ENCODE measurements around the gene PPL. TPM values are rescaled to one million over a fixed set of nuclear protein-coding genes. Genes with fewer than 3 reads are reported as not detected.

The PPL gene
- total and polyA plus RNA-seq, 2 of the 8 experiments (the other 6 are each of a cell fraction or from before 2014, with no cell fraction given): 11.3 to 29.5 TPM

- FAIRE-seq (no peak), DNase-seq (ENCODE audit: low read depth in 1 of 2, low spot score in 2 of 2) (no peak)
- no peak overlapping the region for H3K14ac ChIP-seq (ENCODE audit: insufficient read length)
- peaks cover 0 to 6% of the 10 kb centered on the region in 2 experiments; a peak in 1 of 4 replicates for H3K9me3 ChIP-seq (ENCODE audit: insufficient read depth in 2 of 2, low read depth in 1 of 2, low read length in 1 of 2)
- peaks cover 0 to 6% of the 10 kb centered on the region in 2 experiments for H4K20me1 ChIP-seq (replicated peaks in 1 of 2; ENCODE audit: control insufficient read depth in 1 of 2, insufficient read depth in 2 of 2, low read length in 2 of 2)
- H2BK15ac ChIP-seq (ENCODE audit: low read length): no peak overlapping the region
- no peak overlapping the region for H4K91ac ChIP-seq (replicated peaks; ENCODE audit: insufficient read length, low read length)
- no peak overlapping the region for H2AK5ac ChIP-seq (ENCODE audit: low read depth, low read length)
- 90% methylated on average over 13 of the region's 13 CpGs; no CpG with 5 or more reads in 1 of the 2 experiments for WGBS, 2 experiments (ENCODE audit: extremely low coverage in 1 of 2, insufficient coverage in 1 of 2, insufficient read length in 1 of 2, insufficient replicate concordance in 2 of 2, low coverage in 1 of 2, low lambda C conversion rate in 2 of 2, missing lambda C conversion rate in 1 of 2)
- H3K79me1 ChIP-seq (ENCODE audit: low read depth, low read length): no peaks in the 10 kb centered on the region
- no peaks in the 10 kb centered on the region for H3K23me2 ChIP-seq (ENCODE audit: low read depth, low read length)
- no peaks in the 10 kb centered on the region for H3K27me3 ChIP-seq (replicated peaks in 1 of 4; ENCODE audit: control insufficient read depth in 3 of 4, extremely low read depth in 1 of 4, insufficient read depth in 3 of 4, low read length in 3 of 4)
- ChIA-PET POLR2A (ENCODE audit: partially characterized antibody) (interaction anchor here (1.4 to 3.7 kb wide), 3 partner anchors 11 to 40 kb away, joined by 4 to 15 read pairs (median 9); no protein-coding TSS in a partner anchor), CTCF (ENCODE audit: partially characterized antibody) (interaction anchor here (0.7 to 4.0 kb wide), 7 partner anchors 8 to 61 kb away, joined by 3 to 23 read pairs (median 4); no protein-coding TSS in a partner anchor)
- no peak overlapping the region for H2BK5ac ChIP-seq (ENCODE audit: low read depth, low read length)
- no peak overlapping the region for H3K4me3 ChIP-seq (ENCODE audit: extremely low read depth in 1 of 4, insufficient read depth in 2 of 4, low read depth in 3 of 4, low read length in 4 of 4)
- H2AFZ ChIP-seq (ENCODE audit: low read length): no peak overlapping the region
- no peak overlapping the region for H3K27ac ChIP-seq (ENCODE audit: low read depth, low read length)
- H3K4me2 ChIP-seq (ENCODE audit: insufficient read depth in 1 of 2, low read depth in 2 of 2, low read length in 2 of 2): no peak overlapping the region
- H3K56ac ChIP-seq (replicated peaks; ENCODE audit: insufficient read length, low read depth, low read length): no peak overlapping the region
- no peak overlapping the region for H4K5ac ChIP-seq (ENCODE audit: insufficient read length, low read depth, low read length)
- no peaks in the 10 kb centered on the region for H3K79me2 ChIP-seq (ENCODE audit: control insufficient read depth in 1 of 2, insufficient read depth in 2 of 2, low read length in 2 of 2)
- H4K8ac ChIP-seq (ENCODE audit: extremely low read depth, insufficient read depth, low read length): no peak overlapping the region
- H3K9ac ChIP-seq (replicated peaks in 1 of 4; ENCODE audit: extremely low read depth in 1 of 4, low read depth in 3 of 4, low read length in 3 of 4): no peak overlapping the region
- no peak overlapping the region for H2BK12ac ChIP-seq (ENCODE audit: low read depth, low read length)
- H3K18ac ChIP-seq (ENCODE audit: extremely low read depth, low read length): no peak overlapping the region
- no peak overlapping the region for H3K4ac ChIP-seq (replicated peaks; ENCODE audit: insufficient read length, low read depth, low read length)
- no peak overlapping the region for H2BK120ac ChIP-seq (replicated peaks; ENCODE audit: low read depth, low read length)
- no peak overlapping the region for H2BK20ac ChIP-seq (ENCODE audit: low read length)
- H3K4me1 ChIP-seq (replicated peaks in 1 of 4; ENCODE audit: control insufficient read depth in 3 of 4, insufficient read depth in 4 of 4, low read length in 3 of 4): no peaks in the 10 kb centered on the region
- peaks cover 2 to 27% (median 18%) of the 10 kb centered on the region in 4 experiments; a peak in 6 of 8 replicates for H3K36me3 ChIP-seq (ENCODE audit: control insufficient read depth in 2 of 4, insufficient read depth in 4 of 4, low read length in 3 of 4)
- H3K23ac ChIP-seq (ENCODE audit: insufficient read length): no peak overlapping the region
- TF ChIP-seq FOSL1 (IDR thresholded peaks at IDR 0.05; ENCODE audit: insufficient read depth, low read depth, low read length) (no peak), YY1 (IDR thresholded peaks at IDR 0.05; ENCODE audit: low read depth, low read length) (no peak), RBBP5 (IDR thresholded peaks at IDR 0.05; ENCODE audit: borderline replicate concordance, low read depth, low read length) (no peak), ATF2 (IDR thresholded peaks at IDR 0.05; ENCODE audit: low read length) (no peak), CTCF (IDR thresholded peaks at IDR 0.05; ENCODE audit: control extremely low read depth in 1 of 3, insufficient read depth in 1 of 3, low read depth in 1 of 3, low read length in 3 of 3) (no peak), SRF (IDR thresholded peaks at IDR 0.05; ENCODE audit: low read depth, low read length) (no peak), GABPA (IDR thresholded peaks at IDR 0.05; ENCODE audit: borderline replicate concordance, insufficient read depth, low read length) (no peak), CEBPB (IDR thresholded peaks at IDR 0.05; ENCODE audit: low read depth, low read length) (no peak), SIRT6 (IDR thresholded peaks at IDR 0.05; ENCODE audit: low read length) (no peak), EGR1 (IDR thresholded peaks at IDR 0.05; ENCODE audit: borderline replicate concordance, low read depth, low read length) (no peak)
These were observed 41.6 kb downstream of the PPL start for GRCh38 chr16:4895366-4895765.

Data from H1 (cell line).